ENCODE measurements around the gene ITIH2. TPM values are rescaled to one million over a fixed set of nuclear protein-coding genes. Genes with fewer than 3 reads are reported as not detected.

Gene ITIH2
- total and polyA plus RNA-seq, 7 donors, result not detected

- Histone ChIP-seq H3K9me3 (no peaks in the 10 kb centered on the region), H3K4me3 (no peak overlapping the region), H3K27ac (no peak overlapping the region), H3K4me1 (no peaks in the 10 kb centered on the region), H3K36me3 (peaks cover 21 to 95% (median 34%) of the 10 kb centered on the region in 4 donors), H3K27me3 (no peaks in the 10 kb centered on the region)
- no peak for TF ChIP-seq EP300 (IDR thresholded peaks at IDR 0.05)
- TF ChIP-seq CTCF (IDR thresholded peaks at IDR 0.05), result no peak
- TF ChIP-seq POLR2A (IDR thresholded peaks at IDR 0.05), result no peak
- no peak for TF ChIP-seq POLR2AphosphoS5 (IDR thresholded peaks at IDR 0.05)
- 97 to 98% methylated on average over 3 of the region's 3 CpGs for WGBS, 2 donors
- intact Hi-C loops (cut with DNase I), result no loop called here
- DNase-seq, result no peak
Measured at GRCh38 chr10:7755103-7755502, 52.0 kb downstream of the ITIH2 start.

- Histone ChIP-seq H3K9me3 (no peaks in the 10 kb centered on the region), H3K27me3 (no peaks in the 10 kb centered on the region), H3K27ac (no peak overlapping the region), H3K36me3 (peaks cover 21 to 97% (median 41%) of the 10 kb centered on the region in 4 donors), H3K4me3 (no peak overlapping the region), H3K4me1 (no peaks in the 10 kb centered on the region)
- no peak for DNase-seq
- 38 to 72% methylated on average over 7 of the region's 7 CpGs for WGBS, 2 donors
- intact Hi-C loops (cut with DNase I), result no loop called here
- no peak for TF ChIP-seq POLR2AphosphoS5 (IDR thresholded peaks at IDR 0.05)
- no peak for TF ChIP-seq CTCF (IDR thresholded peaks at IDR 0.05)
- no peak for TF ChIP-seq POLR2A (IDR thresholded peaks at IDR 0.05)
- TF ChIP-seq EP300 (IDR thresholded peaks at IDR 0.05), result no peak
Measured at GRCh38 chr10:7756360-7756992, 53.4 kb downstream of the ITIH2 start.

- Histone ChIP-seq H3K27me3 (no peaks in the 10 kb centered on the region), H3K9me3 (no peaks in the 10 kb centered on the region), H3K4me3 (no peak overlapping the region), H3K27ac (no peak overlapping the region), H3K4me1 (no peaks in the 10 kb centered on the region), H3K36me3 (peaks cover 11 to 98% (median 46%) of the 10 kb centered on the region in 4 donors)
- intact Hi-C loops (cut with DNase I), result no loop called here
- TF ChIP-seq POLR2AphosphoS5 (IDR thresholded peaks at IDR 0.05) (no peak), POLR2A (IDR thresholded peaks at IDR 0.05) (no peak), CTCF (IDR thresholded peaks at IDR 0.05) (no peak), EP300 (IDR thresholded peaks at IDR 0.05) (no peak)
- DNase-seq, result no peak
- WGBS, 2 donors, result 71 to 83% methylated on average over 5 of the region's 5 CpGs
Measured at GRCh38 chr10:7763929-7764328, 60.8 kb downstream of the ITIH2 start.

- no peak for DNase-seq
- Histone ChIP-seq H3K27me3 (no peaks in the 10 kb centered on the region), H3K4me3 (no peak overlapping the region), H3K9me3 (no peaks in the 10 kb centered on the region), H3K36me3 (peaks cover 16 to 92% (median 45%) of the 10 kb centered on the region in 4 donors), H3K27ac (no peak overlapping the region), H3K4me1 (no peaks in the 10 kb centered on the region)
- TF ChIP-seq POLR2A (IDR thresholded peaks at IDR 0.05), result no peak
- intact Hi-C loops (cut with DNase I), result no loop called here
- WGBS, 2 donors, result 86 to 91% methylated on average over 3 of the region's 3 CpGs
Measured at GRCh38 chr10:7766241-7766640, 63.1 kb downstream of the ITIH2 start.

- 97% methylated on average over 10 of the region's 10 CpGs for WGBS, 2 donors
- no peak overlapping the region for H3K27ac ChIP-seq
- intact Hi-C loops (cut with DNase I), result no loop called here
- H3K4me3 ChIP-seq, result no peak overlapping the region
- no peaks in the 10 kb centered on the region for H3K27me3 ChIP-seq
- H3K9me3 ChIP-seq, result no peaks in the 10 kb centered on the region
- DNase-seq, result no peak
- TF ChIP-seq POLR2AphosphoS5 (IDR thresholded peaks at IDR 0.05) (no peak), CTCF (IDR thresholded peaks at IDR 0.05) (no peak), POLR2A (IDR thresholded peaks at IDR 0.05) (no peak), EP300 (IDR thresholded peaks at IDR 0.05) (no peak)
- no peaks in the 10 kb centered on the region for H3K4me1 ChIP-seq
- H3K36me3 ChIP-seq, result peaks cover 11 to 82% (median 41%) of the 10 kb centered on the region in 4 donors
Measured at GRCh38 chr10:7767209-7767608, 64.1 kb downstream of the ITIH2 start.

All from sigmoid colon (tissue), 7 donors.